Effector memory CD8-positive, alpha-beta T cell (primary cell): ENCODE data around the gene ACOT7.

Experiments used
- ATAC-seq: fragments of 150-1000 bp; cut with Tn5 transposase; replicated peaks from 2 replicates; pipeline ENCODE4 v1.10.0; 2021; ENCODE audit warnings: mild to moderate bottlenecking, moderate library complexity
- DNase-seq, 3 experiments: peaks; one replicate each; pipeline ENCODE4 v3.0.0; 2021
- H3K27ac Mint-ChIP-seq, 2 donors: one replicate each; pipeline ENCODE4 v1.8.0; 2022; ENCODE audit warnings: mild to moderate bottlenecking in 2 of 2, mixed read lengths in 2 of 2, moderate library complexity in 2 of 2
- H3K27me3 Mint-ChIP-seq, 2 donors: one replicate each; pipeline ENCODE4 v1.8.0; 2022; ENCODE audit warnings: mixed read lengths in 2 of 2
- H3K36me3 Mint-ChIP-seq: one replicate; pipeline ENCODE4 v1.8.0; 2022; ENCODE audit warnings: mild to moderate bottlenecking, moderate library complexity, mixed read lengths; ENCODE audit not compliant: insufficient read depth
- H3K4me1 Mint-ChIP-seq, 2 donors: one replicate each; pipeline ENCODE4 v1.8.0; 2022; ENCODE audit warnings: low read depth in 2 of 2, mixed read lengths in 2 of 2
- H3K4me3 Mint-ChIP-seq, 2 donors: one replicate each; pipeline ENCODE4 v1.8.0; 2022; ENCODE audit warnings: mild to moderate bottlenecking in 2 of 2, mixed read lengths in 2 of 2, moderate library complexity in 2 of 2
- H3K9me3 Mint-ChIP-seq, 2 donors: one replicate each; pipeline ENCODE4 v1.8.0; 2022; ENCODE audit warnings: mixed read lengths in 2 of 2

ACOT7 gene

GRCh38 chr1:6267686-6268322 lies 125.8 kb downstream of the ACOT7 start:
- no peak for ATAC-seq
- DNase-seq, result no peak
- no peaks in the 10 kb centered on the region for H3K27me3 Mint-ChIP-seq
- no peak overlapping the region for H3K4me3 Mint-ChIP-seq
- no peaks in the 10 kb centered on the region for H3K9me3 Mint-ChIP-seq
- peaks cover 0 to 2% of the 10 kb centered on the region in 2 donors for H3K4me1 Mint-ChIP-seq
- no peak overlapping the region for H3K27ac Mint-ChIP-seq
- no peaks in the 10 kb centered on the region for H3K36me3 Mint-ChIP-seq

- Mint-ChIP-seq H3K4me3 (no peak overlapping the region), H3K9me3 (no peaks in the 10 kb centered on the region), H3K27ac (no peak overlapping the region), H3K36me3 (peaks cover 3% of the 10 kb centered on the region), H3K4me1 (peaks cover 0 to 2% of the 10 kb centered on the region in 2 donors), H3K27me3 (peaks cover 0 to 11% of the 10 kb centered on the region in 2 donors)
- DNase-seq (no peak), ATAC-seq (no peak)
These were observed 126.9 kb downstream of the ACOT7 start for GRCh38 chr1:6266641-6267040.

GRCh38 chr1:6265151-6265550 lies 128.4 kb downstream of the ACOT7 start:
- peaks cover 0 to 13% of the 10 kb centered on the region in 2 donors for H3K27me3 Mint-ChIP-seq
- H3K27ac Mint-ChIP-seq, result no peak overlapping the region
- peaks cover 0 to 2% of the 10 kb centered on the region in 2 donors for H3K4me1 Mint-ChIP-seq
- DNase-seq (no peak), ATAC-seq (no peak)
- no peaks in the 10 kb centered on the region for H3K9me3 Mint-ChIP-seq
- H3K36me3 Mint-ChIP-seq, result peaks cover 3% of the 10 kb centered on the region
- no peak overlapping the region for H3K4me3 Mint-ChIP-seq

- Mint-ChIP-seq H3K4me1 (peaks cover 0 to 5% of the 10 kb centered on the region in 2 donors), H3K4me3 (no peak overlapping the region), H3K9me3 (no peaks in the 10 kb centered on the region), H3K27ac (no peak overlapping the region), H3K27me3 (peaks cover 0 to 13% of the 10 kb centered on the region in 2 donors), H3K36me3 (peaks cover 10% of the 10 kb centered on the region)
- ATAC-seq (no peak), DNase-seq (no peak)
These were observed 129.9 kb downstream of the ACOT7 start for GRCh38 chr1:6263716-6264115.

- peaks cover 0 to 5% of the 10 kb centered on the region in 2 donors for H3K4me1 Mint-ChIP-seq
- no peak for DNase-seq
- H3K36me3 Mint-ChIP-seq, result peaks cover 10% of the 10 kb centered on the region
- no peak overlapping the region for H3K27ac Mint-ChIP-seq
- no peak for ATAC-seq
- peaks cover 0 to 13% of the 10 kb centered on the region in 2 donors for H3K27me3 Mint-ChIP-seq
- no peaks in the 10 kb centered on the region for H3K9me3 Mint-ChIP-seq
- peak overlapping the region in 1 of 2 donors; percentile 72 for H3K4me3 Mint-ChIP-seq
These were observed 130.8 kb downstream of the ACOT7 start for GRCh38 chr1:6262555-6263420.

- Mint-ChIP-seq H3K9me3 (no peaks in the 10 kb centered on the region), H3K36me3 (peaks cover 10% of the 10 kb centered on the region), H3K4me1 (peaks cover 0 to 5% of the 10 kb centered on the region in 2 donors), H3K27ac (no peak overlapping the region), H3K27me3 (peaks cover 0 to 20% of the 10 kb centered on the region in 2 donors), H3K4me3 (peak overlapping the region; percentile 68 to 72)
- ATAC-seq (no peak), DNase-seq (no peak)
These were observed 132.0 kb downstream of the ACOT7 start for GRCh38 chr1:6261615-6261995.

GRCh38 chr1:6260961-6261614 lies 132.5 kb downstream of the ACOT7 start, which contains the start of gene GPR153:
TSS of gene GPR153 (minus strand) at chr1:6261098. CDS start at chr1:6254905, 6,193 bp downstream.
- no peak within 1 kb of the TSS for H3K27ac Mint-ChIP-seq
- ATAC-seq, result peak; percentile 55
- DNase-seq, result peak in 1 of 3 experiments; percentile 25
- H3K27me3 Mint-ChIP-seq, result peaks cover 0 to 20% of the 10 kb centered on the region in 2 donors
- peaks cover 0 to 5% of the 10 kb centered on the region in 2 donors for H3K4me1 Mint-ChIP-seq
- H3K9me3 Mint-ChIP-seq, result no peaks in the 10 kb centered on the region
- H3K4me3 Mint-ChIP-seq, result peak within 1 kb of the TSS; percentile 68 to 72
- peaks cover 10% of the 10 kb centered on the region for H3K36me3 Mint-ChIP-seq

GRCh38 chr1:6260433-6260934 lies 133.1 kb downstream of the ACOT7 start:
- H3K4me3 Mint-ChIP-seq, result peak overlapping the region in 1 of 2 donors; percentile 58
- no peaks in the 10 kb centered on the region for H3K9me3 Mint-ChIP-seq
- H3K4me1 Mint-ChIP-seq, result peaks cover 0 to 5% of the 10 kb centered on the region in 2 donors
- H3K27me3 Mint-ChIP-seq, result peaks cover 0 to 20% of the 10 kb centered on the region in 2 donors
- DNase-seq, result no peak
- ATAC-seq, result peak; percentile 43
- H3K36me3 Mint-ChIP-seq, result peaks cover 10% of the 10 kb centered on the region
- H3K27ac Mint-ChIP-seq, result no peak overlapping the region

- Mint-ChIP-seq H3K4me1 (peaks cover 0 to 5% of the 10 kb centered on the region in 2 donors), H3K27ac (no peak overlapping the region)
- peak; percentile 68 to 78 (median 76) for DNase-seq
These were observed 133.8 kb downstream of the ACOT7 start for GRCh38 chr1:6259491-6260362.

GRCh38 chr1:6258675-6259074 lies 134.9 kb downstream of the ACOT7 start:
- Mint-ChIP-seq H3K36me3 (peaks cover 10% of the 10 kb centered on the region), H3K4me3 (no peak overlapping the region), H3K9me3 (no peaks in the 10 kb centered on the region), H3K27me3 (peaks cover 0 to 20% of the 10 kb centered on the region in 2 donors), H3K4me1 (peaks cover 0 to 5% of the 10 kb centered on the region in 2 donors), H3K27ac (no peak overlapping the region)
- ATAC-seq (no peak), DNase-seq (no peak)

More at GRCh38 chr1:6259491-6260362, 133.8 kb downstream of the ACOT7 start:
- H3K9me3 Mint-ChIP-seq, result no peaks in the 10 kb centered on the region
- peaks cover 0 to 20% of the 10 kb centered on the region in 2 donors for H3K27me3 Mint-ChIP-seq
- ATAC-seq, result peak; percentile 85
- H3K4me3 Mint-ChIP-seq, result peak overlapping the region; percentile 58 to 61
- peaks cover 10% of the 10 kb centered on the region for H3K36me3 Mint-ChIP-seq

- Mint-ChIP-seq H3K27ac (peak overlapping the region in 1 of 2 donors; percentile 41), H3K36me3 (peaks cover 10% of the 10 kb centered on the region), H3K4me1 (peaks cover 0 to 3% of the 10 kb centered on the region in 2 donors), H3K9me3 (no peaks in the 10 kb centered on the region), H3K4me3 (no peak overlapping the region), H3K27me3 (peaks cover 0 to 20% of the 10 kb centered on the region in 2 donors)
- DNase-seq, result no peak
- ATAC-seq, result no peak
These were observed 136.0 kb downstream of the ACOT7 start for GRCh38 chr1:6257541-6258069.

- ATAC-seq (no peak), DNase-seq (no peak)
- H3K4me3 Mint-ChIP-seq, result no peak overlapping the region
- H3K36me3 Mint-ChIP-seq, result peaks cover 9% of the 10 kb centered on the region
- H3K4me1 Mint-ChIP-seq, result peaks cover 0 to 3% of the 10 kb centered on the region in 2 donors
- H3K27me3 Mint-ChIP-seq, result peaks cover 0 to 20% of the 10 kb centered on the region in 2 donors
- H3K27ac Mint-ChIP-seq, result no peak overlapping the region
- no peaks in the 10 kb centered on the region for H3K9me3 Mint-ChIP-seq
These were observed 136.9 kb downstream of the ACOT7 start for GRCh38 chr1:6256645-6257044.
